NB4 (cell line): ENCODE measurements around the gene GLCE.

Source experiments
- CTCF ChIP-seq: IDR thresholded peaks from one replicate; pipeline ENCODE4 v1.5.1; 2012; ENCODE audit warnings: low read depth, low read length
- MAX ChIP-seq: IDR thresholded peaks from 2 replicates; pipeline ENCODE4 v1.6.1; 2011; ENCODE audit warnings: low read depth, low read length
- POLR2A ChIP-seq: IDR thresholded peaks from 2 replicates; pipeline ENCODE4 v1.6.1; 2011; ENCODE audit warnings: mild to moderate bottlenecking; ENCODE audit not compliant: insufficient read length; ENCODE audit errors: extremely low read depth

GRCh38 chr15:69115031-69115430 is 45.4 kb upstream of the GLCE start:
- TF ChIP-seq POLR2A, result no peak
- TF ChIP-seq CTCF, result no peak
- no peak for TF ChIP-seq MAX
